ENCODE results near the gene ADAM12.

DNA sequence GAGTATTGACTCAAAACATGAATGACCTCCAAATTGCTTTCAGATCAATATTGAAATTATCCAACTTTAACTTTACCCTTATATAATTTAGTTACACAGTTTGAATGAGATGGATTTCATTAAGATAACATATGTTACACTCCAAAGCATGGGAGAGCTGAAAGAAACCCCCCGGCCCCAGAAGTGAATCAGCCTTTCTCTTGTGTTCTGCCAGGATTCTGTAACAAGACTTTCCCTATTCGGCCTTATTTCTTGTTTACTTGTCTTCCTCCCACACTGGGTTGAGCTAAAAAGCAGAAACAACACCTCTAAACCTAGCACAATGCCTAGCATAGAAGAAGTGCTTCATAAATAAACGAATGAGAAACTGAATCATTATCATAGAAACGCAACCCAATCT is 224.8 kb downstream of the ADAM12 start:
- TF ChIP-seq POLR2A (IDR thresholded peaks at IDR 0.05) = no peak
- TF ChIP-seq, protein P1, sequence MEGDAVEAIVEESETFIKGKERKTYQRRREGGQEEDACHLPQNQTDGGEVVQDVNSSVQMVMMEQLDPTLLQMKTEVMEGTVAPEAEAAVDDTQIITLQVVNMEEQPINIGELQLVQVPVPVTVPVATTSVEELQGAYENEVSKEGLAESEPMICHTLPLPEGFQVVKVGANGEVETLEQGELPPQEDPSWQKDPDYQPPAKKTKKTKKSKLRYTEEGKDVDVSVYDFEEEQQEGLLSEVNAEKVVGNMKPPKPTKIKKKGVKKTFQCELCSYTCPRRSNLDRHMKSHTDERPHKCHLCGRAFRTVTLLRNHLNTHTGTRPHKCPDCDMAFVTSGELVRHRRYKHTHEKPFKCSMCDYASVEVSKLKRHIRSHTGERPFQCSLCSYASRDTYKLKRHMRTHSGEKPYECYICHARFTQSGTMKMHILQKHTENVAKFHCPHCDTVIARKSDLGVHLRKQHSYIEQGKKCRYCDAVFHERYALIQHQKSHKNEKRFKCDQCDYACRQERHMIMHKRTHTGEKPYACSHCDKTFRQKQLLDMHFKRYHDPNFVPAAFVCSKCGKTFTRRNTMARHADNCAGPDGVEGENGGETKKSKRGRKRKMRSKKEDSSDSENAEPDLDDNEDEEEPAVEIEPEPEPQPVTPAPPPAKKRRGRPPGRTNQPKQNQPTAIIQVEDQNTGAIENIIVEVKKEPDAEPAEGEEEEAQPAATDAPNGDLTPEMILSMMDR (IDR thresholded peaks at IDR 0.05) = no peak
